ENCODE measurements around the gene CPA2.

DNA sequence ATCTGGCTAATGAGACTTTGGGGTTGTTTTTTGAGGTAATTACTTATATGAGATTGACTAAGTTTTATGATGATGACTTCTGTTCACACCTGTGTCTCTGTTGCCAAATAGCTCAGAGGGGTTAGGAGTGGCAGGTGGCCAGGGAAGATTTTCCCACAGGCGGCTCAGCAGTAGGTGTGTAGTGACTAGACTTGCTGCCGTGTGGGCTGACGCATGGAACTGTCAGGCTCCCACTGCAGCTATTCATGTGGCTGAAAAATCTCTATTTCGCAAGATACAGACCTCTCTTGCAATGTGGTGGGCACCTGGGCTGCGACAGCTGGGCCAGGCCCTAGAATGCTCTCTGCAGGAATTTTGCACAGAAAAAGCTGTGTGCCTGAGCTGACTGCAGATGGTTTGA is 27.7 kb downstream of the CPA2 start:
- TF ChIP-seq, protein P1, sequence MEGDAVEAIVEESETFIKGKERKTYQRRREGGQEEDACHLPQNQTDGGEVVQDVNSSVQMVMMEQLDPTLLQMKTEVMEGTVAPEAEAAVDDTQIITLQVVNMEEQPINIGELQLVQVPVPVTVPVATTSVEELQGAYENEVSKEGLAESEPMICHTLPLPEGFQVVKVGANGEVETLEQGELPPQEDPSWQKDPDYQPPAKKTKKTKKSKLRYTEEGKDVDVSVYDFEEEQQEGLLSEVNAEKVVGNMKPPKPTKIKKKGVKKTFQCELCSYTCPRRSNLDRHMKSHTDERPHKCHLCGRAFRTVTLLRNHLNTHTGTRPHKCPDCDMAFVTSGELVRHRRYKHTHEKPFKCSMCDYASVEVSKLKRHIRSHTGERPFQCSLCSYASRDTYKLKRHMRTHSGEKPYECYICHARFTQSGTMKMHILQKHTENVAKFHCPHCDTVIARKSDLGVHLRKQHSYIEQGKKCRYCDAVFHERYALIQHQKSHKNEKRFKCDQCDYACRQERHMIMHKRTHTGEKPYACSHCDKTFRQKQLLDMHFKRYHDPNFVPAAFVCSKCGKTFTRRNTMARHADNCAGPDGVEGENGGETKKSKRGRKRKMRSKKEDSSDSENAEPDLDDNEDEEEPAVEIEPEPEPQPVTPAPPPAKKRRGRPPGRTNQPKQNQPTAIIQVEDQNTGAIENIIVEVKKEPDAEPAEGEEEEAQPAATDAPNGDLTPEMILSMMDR (IDR thresholded peaks at IDR 0.05; ENCODE audit: insufficient read depth, low read length, poor library complexity, severe bottlenecking): no peak
- TF ChIP-seq EZH2phosphoT487 (conservative IDR thresholded peaks at IDR 0.05; ENCODE audit: low read length): no peak
